Right renal cortex interstitium (tissue), 3 donors: ENCODE measurements around the gene MYO1E. TPM values are rescaled to one million over a fixed set of nuclear protein-coding genes. Genes with fewer than 3 reads are reported as not detected.
"Not testable (repeated sequence)": the region's sequence is repeated elsewhere in the genome, so short reads cannot be mapped to it uniquely, and the experiment has no call there.

ENCODE experiments used
- DNase-seq, 3 donors: peaks; one replicate each; pipeline ENCODE4 v3.0.0-alpha.2; 2013; ENCODE audit warnings: low read depth in 3 of 3, low spot score in 2 of 3
- polyA plus RNA-seq, 3 donors: library from polyadenylated mRNA; unstranded; fragments of 120-200 nt; gene quantifications; one replicate each; pipeline ENCODE4 v1.2.1, GENCODE V29; 2013; ENCODE audit not compliant: insufficient read length in 3 of 3

MYO1E gene
- polyA plus RNA-seq, 3 donors = 160 to 180 (median 161) TPM

- no peak for DNase-seq
Measured at GRCh38 chr15:59152694-59153450, 219.8 kb downstream of the MYO1E start.

GRCh38 chr15:59150185-59150584 lies 222.5 kb downstream of the MYO1E start:
- DNase-seq = no peak

GRCh38 chr15:59148153-59148833 lies 224.4 kb downstream of the MYO1E start:
- DNase-seq = no peak

GRCh38 chr15:59147666-59148065 lies 225.0 kb downstream of the MYO1E start:
- DNase-seq = no peak

GRCh38 chr15:59144594-59144993 lies 228.1 kb downstream of the MYO1E start:
- not testable (repeated sequence) for DNase-seq

DNA sequence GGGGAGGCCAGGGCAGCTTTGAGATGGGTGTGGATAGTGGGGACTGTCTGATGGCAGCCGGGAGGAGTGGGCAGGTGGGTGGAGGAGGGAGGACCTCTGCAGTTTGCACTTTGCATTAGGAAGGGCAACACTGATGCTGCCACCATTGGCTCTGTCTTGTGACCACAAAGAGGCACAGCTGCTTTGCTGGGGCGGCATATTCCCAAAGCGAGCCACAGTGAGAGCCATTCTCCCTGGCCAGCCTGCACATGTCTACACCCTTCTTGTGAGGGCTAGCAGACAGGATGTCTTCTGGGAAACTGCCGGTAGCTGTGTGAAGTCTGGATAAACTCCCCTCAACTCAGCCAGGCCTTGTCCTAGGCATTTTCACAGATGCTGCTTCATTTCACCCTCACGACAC lies 229.4 kb downstream of the MYO1E start:
- DNase-seq = no peak

DNA sequence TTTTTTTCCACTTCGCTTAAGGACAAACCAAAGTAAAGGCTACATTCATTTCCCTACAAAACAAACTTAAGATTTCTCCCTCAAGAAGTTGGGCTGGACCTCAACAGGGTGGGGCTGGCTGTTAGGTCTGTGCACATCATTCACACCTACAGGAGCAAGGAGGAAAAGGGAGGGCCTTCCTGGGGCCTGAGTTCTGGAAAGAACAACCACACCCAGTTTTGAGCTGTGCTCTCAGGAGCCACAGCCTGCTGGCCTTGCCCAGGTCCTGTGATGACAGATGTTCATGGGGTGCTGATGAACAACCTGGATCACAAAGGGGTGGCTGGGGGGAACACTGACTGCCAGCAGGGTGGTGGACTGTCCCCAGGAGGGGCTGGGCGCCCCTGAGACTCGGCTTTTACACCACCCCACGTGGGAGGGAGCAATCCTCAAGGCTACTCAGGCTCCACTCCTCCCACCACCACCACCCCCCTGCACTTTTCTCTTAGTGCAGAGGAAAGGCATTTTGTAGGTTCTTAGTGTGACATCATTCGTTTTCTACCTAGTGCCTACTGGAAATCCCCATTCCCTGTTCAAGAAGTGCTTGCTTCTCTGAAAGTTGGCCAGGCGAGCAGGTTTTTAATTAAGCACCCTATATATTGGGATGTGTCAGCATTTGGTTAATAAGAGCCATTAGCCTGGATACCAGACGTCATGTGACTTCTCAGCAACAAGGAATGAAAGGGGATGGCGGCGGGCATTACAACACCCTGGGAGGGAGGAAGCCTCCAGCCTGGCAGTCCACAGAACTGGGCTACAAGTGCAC lies 232.0 kb downstream of the MYO1E start:
- DNase-seq = no peak

GRCh38 chr15:59138243-59138642 lies 234.4 kb downstream of the MYO1E start:
- DNase-seq = no peak

DNA sequence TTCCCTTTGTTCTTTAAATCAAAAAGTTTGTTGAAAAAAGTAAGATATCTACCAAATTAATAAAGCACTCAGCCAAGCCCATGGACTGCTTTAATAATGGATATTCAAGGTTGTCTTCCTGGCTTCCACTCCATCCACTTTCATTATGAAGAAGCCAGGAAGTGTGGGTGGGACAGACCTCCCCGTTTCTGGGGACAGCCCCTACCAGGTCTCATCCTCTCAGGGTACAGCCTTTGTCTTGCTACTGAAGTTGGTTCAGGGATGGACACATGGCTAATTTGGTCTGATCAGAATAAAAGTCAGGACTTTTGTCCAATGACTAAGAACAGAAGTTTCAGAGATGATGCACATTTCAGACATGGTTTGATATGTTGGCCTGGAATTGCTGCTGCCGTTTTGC lies 235.1 kb downstream of the MYO1E start:
- DNase-seq = no peak

DNA sequence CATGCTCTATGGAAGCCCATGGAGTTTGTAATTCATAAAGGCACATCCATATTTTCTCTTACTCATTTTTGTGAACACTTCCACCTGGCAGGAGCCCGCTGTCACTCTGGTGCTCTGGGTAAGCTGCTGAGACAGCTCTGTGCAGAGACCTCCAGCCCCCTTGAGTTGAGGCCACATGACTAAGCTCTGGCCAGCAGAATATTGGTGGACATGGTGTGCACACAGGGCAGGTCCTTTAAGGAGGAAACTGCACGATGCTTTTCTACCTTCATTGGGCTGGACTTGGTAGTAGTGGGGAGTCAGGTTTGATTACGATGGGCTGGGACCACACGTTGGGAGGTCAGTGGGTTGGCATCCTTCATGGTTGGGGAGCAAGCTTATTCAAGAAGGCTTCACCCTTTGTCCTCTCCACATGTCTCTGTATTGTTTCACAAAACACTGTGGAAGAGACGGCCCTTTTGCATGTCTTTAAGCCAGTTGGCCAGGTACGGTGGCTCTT lies 238.7 kb downstream of the MYO1E start:
- DNase-seq = no peak

GRCh38 chr15:59131969-59132562 lies 240.6 kb downstream of the MYO1E start:
- DNase-seq = no peak

GRCh38 chr15:59131456-59131855 lies 241.2 kb downstream of the MYO1E start:
- no peak for DNase-seq

DNA sequence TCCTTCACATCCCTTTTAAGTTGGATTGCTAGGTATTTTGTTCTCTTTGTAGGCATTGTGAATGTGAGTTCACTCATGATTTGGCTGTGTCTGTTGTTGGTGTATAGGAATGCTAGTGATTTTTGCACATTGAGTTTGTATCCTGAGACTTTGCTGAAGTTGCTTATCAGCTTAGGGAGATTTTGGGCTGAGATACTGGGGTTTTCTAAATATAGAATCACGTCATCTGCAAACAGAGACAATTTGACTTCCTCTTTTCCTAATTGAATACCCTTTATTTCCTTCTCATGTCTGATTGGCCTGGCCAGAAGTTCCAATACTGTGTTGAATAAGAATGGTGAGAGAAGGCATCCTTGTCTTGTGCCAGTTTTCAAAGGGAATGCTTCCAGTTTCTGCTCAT lies 245.4 kb downstream of the MYO1E start:
- not testable (repeated sequence) for DNase-seq

DNA sequence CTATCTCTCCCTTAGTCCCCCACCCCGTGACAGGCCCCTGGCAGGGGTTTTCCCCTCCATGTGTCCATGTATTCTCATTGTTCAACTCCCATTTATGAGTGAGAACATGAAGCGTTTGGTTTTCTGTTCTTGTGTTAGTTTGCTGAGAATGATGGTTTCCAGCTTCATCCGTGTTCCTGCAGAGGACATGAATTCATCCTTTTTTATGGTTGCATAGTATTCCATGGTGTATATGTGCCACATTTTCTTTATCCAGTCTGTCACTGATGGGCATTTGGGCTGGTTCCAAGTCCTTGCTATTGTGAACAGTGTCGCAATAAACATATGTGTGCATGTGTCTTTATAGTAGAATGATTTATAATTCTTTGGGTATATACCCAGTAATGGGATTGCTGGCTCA lies 247.0 kb downstream of the MYO1E start:
- not testable (repeated sequence) for DNase-seq

DNA sequence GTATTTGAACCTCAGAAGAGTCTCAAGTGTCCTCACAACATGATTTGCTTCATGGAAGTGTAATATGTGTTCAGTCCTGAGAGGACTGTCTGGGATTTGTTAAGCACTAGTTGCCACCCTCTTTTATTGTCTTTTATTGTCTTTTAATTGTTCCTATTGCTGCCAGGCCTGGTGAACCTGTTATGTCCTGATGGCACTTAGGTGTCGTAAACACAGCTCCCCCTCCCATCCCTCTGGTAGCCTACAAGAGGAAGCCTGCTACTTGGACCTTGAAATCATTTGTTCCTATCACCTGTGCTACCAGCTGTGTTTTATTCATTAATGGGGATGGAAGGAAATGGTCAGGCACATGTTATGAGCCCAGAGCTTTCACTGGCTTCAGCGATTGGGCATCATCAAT lies 248.4 kb downstream of the MYO1E start:
- DNase-seq = no peak

DNA sequence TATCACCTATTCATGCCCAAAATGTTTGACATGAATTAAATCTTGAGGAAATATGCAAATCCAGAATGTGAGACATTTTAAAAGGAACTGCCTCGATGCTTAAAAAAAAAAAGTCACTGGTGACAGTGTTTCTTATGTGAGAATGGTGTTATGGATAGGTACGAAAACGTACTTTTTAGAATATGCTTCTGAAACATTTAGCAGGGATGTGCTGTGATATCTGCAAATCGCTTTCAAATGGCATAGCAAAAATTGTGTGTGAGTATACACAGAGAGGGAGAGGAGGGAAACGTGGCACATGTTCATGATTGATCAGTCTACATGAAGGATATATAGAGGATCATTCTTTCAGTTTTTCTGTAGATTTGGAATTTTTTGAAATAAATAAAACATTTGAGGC lies 251.7 kb downstream of the MYO1E start:
- DNase-seq = no peak

- no peak for DNase-seq
Measured at GRCh38 chr15:59119625-59120024, 253.0 kb downstream of the MYO1E start.

DNA sequence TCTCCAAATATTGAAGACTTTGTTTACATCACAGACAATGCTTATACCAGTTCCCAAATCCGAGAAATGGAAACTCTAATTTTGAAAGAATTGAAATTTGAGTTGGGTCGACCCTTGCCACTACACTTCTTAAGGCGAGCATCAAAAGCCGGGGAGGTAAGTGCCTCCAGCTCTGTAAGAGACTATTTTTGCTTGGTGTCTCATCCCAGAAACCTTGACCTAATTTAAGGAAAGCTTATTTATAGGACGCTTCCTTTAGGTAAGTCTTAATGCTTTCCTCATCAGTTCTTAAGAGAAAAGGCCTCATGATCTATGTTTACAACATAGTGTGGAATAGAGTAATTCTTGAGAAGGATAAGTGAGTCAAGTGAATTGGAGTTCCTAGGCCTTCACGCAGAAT lies 255.9 kb downstream of the MYO1E start:
- no peak for DNase-seq

DNA sequence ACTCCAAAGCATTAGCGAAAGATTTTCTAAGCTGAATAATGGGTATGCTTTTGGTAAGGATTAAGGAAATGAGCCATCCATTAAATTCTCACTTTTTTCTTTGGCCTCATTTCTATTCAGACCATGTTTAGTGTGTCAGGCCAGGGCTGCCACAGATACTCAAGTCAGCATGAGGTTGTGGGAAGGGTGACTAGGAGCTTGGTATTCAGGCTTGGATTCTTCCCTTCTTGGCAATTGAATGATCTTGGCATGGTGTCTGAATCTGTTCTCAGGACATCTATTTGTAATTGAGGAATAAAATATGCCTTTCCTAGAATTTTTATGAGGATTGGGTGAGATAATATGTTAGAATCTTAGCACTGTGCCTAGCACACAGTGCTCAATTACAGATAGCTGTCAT lies 256.5 kb downstream of the MYO1E start:
- no peak for DNase-seq

- DNase-seq = no peak
Measured at GRCh38 chr15:59115047-59115446, 257.6 kb downstream of the MYO1E start.

DNA sequence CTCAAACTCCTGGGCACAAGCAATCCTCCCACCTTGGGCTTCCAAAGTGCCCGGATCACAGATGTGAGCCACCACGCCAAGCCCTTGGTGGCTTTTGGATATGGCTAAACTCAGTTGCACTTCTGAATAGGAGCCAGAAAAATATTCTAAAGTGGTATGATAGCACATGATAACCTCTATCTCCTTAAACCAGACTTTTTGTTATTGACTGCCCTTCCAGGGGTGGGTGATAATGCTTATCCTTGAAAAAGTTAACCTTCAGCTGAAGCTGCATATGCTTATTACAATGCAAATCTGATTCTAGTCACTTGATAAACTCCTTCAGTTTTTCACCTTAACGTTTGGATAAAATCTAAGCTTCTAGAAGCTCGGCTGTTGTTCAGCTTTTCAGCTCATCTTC lies 261.4 kb downstream of the MYO1E start:
- DNase-seq = no peak
